ACC112 (cell line): ENCODE data around the gene STAM.

Experiments
- H2AFZ ChIP-seq: fragments of 200-600 bp; sonication (generic); one replicate; pipeline ENCODE4 v1.6.0; 2017; ENCODE audit warnings: antibody characterized with exemption, low read length; ENCODE audit not compliant: unreplicated experiment
- H3K27ac ChIP-seq: fragments of 200-600 bp; sonication (generic); 2 replicates; pipeline ENCODE4 v1.5.1; 2014; ENCODE audit warnings: low read depth, mild to moderate bottlenecking, antibody characterized with exemption, low read length, moderate library complexity
- H3K27me3 ChIP-seq: fragments of 200-600 bp; sonication (generic); 2 replicates; pipeline ENCODE4 v1.6.1; 2014; ENCODE audit warnings: mild to moderate bottlenecking, antibody characterized with exemption, low read length, moderate library complexity, mixed read lengths; ENCODE audit not compliant: insufficient read depth
- H3K36me3 ChIP-seq: fragments of 200-600 bp; sonication (generic); 2 replicates; pipeline ENCODE4 v1.6.1; 2016; ENCODE audit warnings: mild to moderate bottlenecking, antibody characterized with exemption, low read length, moderate library complexity, mixed read lengths; ENCODE audit not compliant: insufficient read depth
- H3K4me1 ChIP-seq: fragments of 200-600 bp; sonication (generic); one replicate; pipeline ENCODE4 v1.6.1; 2016; ENCODE audit warnings: low read length, mixed read lengths; ENCODE audit not compliant: insufficient read depth, unreplicated experiment, control insufficient read depth
- H3K4me3 ChIP-seq: fragments of 200-600 bp; sonication (generic); 2 replicates; pipeline ENCODE4 v1.5.1; 2014; ENCODE audit warnings: mild to moderate bottlenecking, low read depth, low read length
- H3K79me2 ChIP-seq: fragments of 200-600 bp; sonication (generic); one replicate; pipeline ENCODE4 v1.6.0; 2016; ENCODE audit warnings: low read length; ENCODE audit not compliant: control insufficient read depth, unreplicated experiment, insufficient read depth

STAM gene

GRCh38 chr10:17693009-17693408, 49.1 kb downstream of the STAM start:
- Histone ChIP-seq H3K4me1 (no peaks in the 10 kb centered on the region), H3K79me2 (peaks cover 7% of the 10 kb centered on the region), H3K36me3 (peaks cover 16% of the 10 kb centered on the region; the same call in 1 of the 2 replicates), H3K27ac (no peak overlapping the region), H3K4me3 (no peak overlapping the region), H3K27me3 (no peaks in the 10 kb centered on the region), H2AFZ (no peak overlapping the region)

- Histone ChIP-seq H3K27me3 (no peaks in the 10 kb centered on the region), H3K4me3 (no peak overlapping the region), H3K27ac (no peak overlapping the region), H2AFZ (no peak overlapping the region), H3K79me2 (peaks cover 4% of the 10 kb centered on the region), H3K36me3 (peaks cover 17% of the 10 kb centered on the region), H3K4me1 (no peaks in the 10 kb centered on the region)
Observed at GRCh38 chr10:17698696-17699095, 54.7 kb downstream of the STAM start.

GRCh38 chr10:17701301-17701700, 57.4 kb downstream of the STAM start:
- H3K4me3 ChIP-seq = no peak overlapping the region
- H3K36me3 ChIP-seq = peaks cover 14% of the 10 kb centered on the region; the same call in 1 of the 2 replicates
- H3K4me1 ChIP-seq = no peaks in the 10 kb centered on the region
- H2AFZ ChIP-seq = no peak overlapping the region
- H3K79me2 ChIP-seq = no peaks in the 10 kb centered on the region
- H3K27ac ChIP-seq = no peak overlapping the region
- no peaks in the 10 kb centered on the region for H3K27me3 ChIP-seq

GRCh38 chr10:17703706-17704105, 59.8 kb downstream of the STAM start:
- H3K4me1 ChIP-seq = no peaks in the 10 kb centered on the region
- peaks cover 20% of the 10 kb centered on the region; the same call in 1 of the 2 replicates for H3K36me3 ChIP-seq
- no peak overlapping the region for H3K4me3 ChIP-seq
- no peaks in the 10 kb centered on the region for H3K79me2 ChIP-seq
- no peak overlapping the region for H2AFZ ChIP-seq
- H3K27ac ChIP-seq = no peak overlapping the region
- no peaks in the 10 kb centered on the region for H3K27me3 ChIP-seq

- Histone ChIP-seq H3K36me3 (peaks cover 32% of the 10 kb centered on the region), H3K27ac (no peak overlapping the region), H3K4me1 (no peaks in the 10 kb centered on the region), H3K27me3 (no peaks in the 10 kb centered on the region), H3K79me2 (no peaks in the 10 kb centered on the region), H3K4me3 (no peak overlapping the region), H2AFZ (no peak overlapping the region)
Observed at GRCh38 chr10:17708821-17709220, 64.9 kb downstream of the STAM start.

GRCh38 chr10:17709492-17709891, 65.5 kb downstream of the STAM start:
- H3K36me3 ChIP-seq = peaks cover 38% of the 10 kb centered on the region
- H3K79me2 ChIP-seq = no peaks in the 10 kb centered on the region
- no peaks in the 10 kb centered on the region for H3K4me1 ChIP-seq
- H3K27me3 ChIP-seq = no peaks in the 10 kb centered on the region
- H3K27ac ChIP-seq = no peak overlapping the region
- H2AFZ ChIP-seq = no peak overlapping the region
- no peak overlapping the region for H3K4me3 ChIP-seq

GRCh38 chr10:17710181-17710580, 66.2 kb downstream of the STAM start:
- H3K4me3 ChIP-seq = no peak overlapping the region
- no peaks in the 10 kb centered on the region for H3K4me1 ChIP-seq
- H3K27me3 ChIP-seq = no peaks in the 10 kb centered on the region
- H3K36me3 ChIP-seq = peaks cover 43% of the 10 kb centered on the region
- no peaks in the 10 kb centered on the region for H3K79me2 ChIP-seq
- no peak overlapping the region for H2AFZ ChIP-seq
- H3K27ac ChIP-seq = no peak overlapping the region

GRCh38 chr10:17712053-17712452, 68.1 kb downstream of the STAM start:
- H3K4me1 ChIP-seq = no peaks in the 10 kb centered on the region
- no peak overlapping the region for H3K27ac ChIP-seq
- H3K79me2 ChIP-seq = no peaks in the 10 kb centered on the region
- H2AFZ ChIP-seq = no peak overlapping the region
- no peak overlapping the region for H3K4me3 ChIP-seq
- no peaks in the 10 kb centered on the region for H3K27me3 ChIP-seq
- peaks cover 51% of the 10 kb centered on the region for H3K36me3 ChIP-seq

- H3K4me1 ChIP-seq = no peaks in the 10 kb centered on the region
- H3K4me3 ChIP-seq = no peak overlapping the region
- peaks cover 56% of the 10 kb centered on the region for H3K36me3 ChIP-seq
- no peak overlapping the region for H2AFZ ChIP-seq
- H3K27ac ChIP-seq = no peak overlapping the region
- no peaks in the 10 kb centered on the region for H3K27me3 ChIP-seq
- H3K79me2 ChIP-seq = no peaks in the 10 kb centered on the region
Observed at GRCh38 chr10:17712717-17713471, 68.9 kb downstream of the STAM start.

- Histone ChIP-seq H3K36me3 (peaks cover 56% of the 10 kb centered on the region), H3K27ac (no peak overlapping the region), H3K27me3 (no peaks in the 10 kb centered on the region), H3K79me2 (no peaks in the 10 kb centered on the region), H3K4me1 (no peaks in the 10 kb centered on the region), H2AFZ (no peak overlapping the region), H3K4me3 (no peak overlapping the region)
Observed at GRCh38 chr10:17713758-17714157, 69.8 kb downstream of the STAM start.

GRCh38 chr10:17716161-17716560, 72.2 kb downstream of the STAM start:
- H3K4me1 ChIP-seq = no peaks in the 10 kb centered on the region
- no peaks in the 10 kb centered on the region for H3K79me2 ChIP-seq
- no peak overlapping the region for H2AFZ ChIP-seq
- no peak overlapping the region for H3K4me3 ChIP-seq
- peaks cover 47% of the 10 kb centered on the region for H3K36me3 ChIP-seq
- no peak overlapping the region for H3K27ac ChIP-seq
- H3K27me3 ChIP-seq = no peaks in the 10 kb centered on the region
